Nephron (organoid): ENCODE measurements around the gene CCSAP.

Experiments
- H3K27ac Mint-ChIP-seq, 3 experiments: 2 replicates each; pipeline ENCODE4 v1.8.0; 2020; ENCODE audit warnings: mixed read lengths in 3 of 3, mild to moderate bottlenecking in 2 of 3, moderate library complexity in 1 of 3
- H3K27me3 Mint-ChIP-seq: 2 replicates; pipeline ENCODE4 v1.8.0; 2021; ENCODE audit warnings: low read depth, mild to moderate bottlenecking, moderate library complexity, mixed read lengths
- H3K36me3 Mint-ChIP-seq: 2 replicates; pipeline ENCODE4 v1.8.0; 2020; ENCODE audit warnings: low read depth, mixed read lengths
- H3K4me1 Mint-ChIP-seq: 2 replicates; pipeline ENCODE4 v1.8.0; 2020; ENCODE audit warnings: mixed read lengths
- H3K4me3 Mint-ChIP-seq, 3 experiments: 2 replicates each; pipeline ENCODE4 v1.8.0; 2020; ENCODE audit warnings: mild to moderate bottlenecking in 3 of 3, mixed read lengths in 3 of 3, moderate library complexity in 2 of 3
- H3K9me3 Mint-ChIP-seq: 2 replicates; pipeline ENCODE4 v1.8.0; 2020; ENCODE audit warnings: mixed read lengths
- TF ChIP-seq, protein P1 (sequence below), 3 experiments: fragments of 200-600 bp; sonication (generic); IDR thresholded peaks; one replicate each; pipeline ENCODE4 v1.5.0; 2021; ENCODE audit warnings: antibody characterized with exemption in 3 of 3; ENCODE audit not compliant: unreplicated experiment in 3 of 3

Gene CCSAP

DNA sequence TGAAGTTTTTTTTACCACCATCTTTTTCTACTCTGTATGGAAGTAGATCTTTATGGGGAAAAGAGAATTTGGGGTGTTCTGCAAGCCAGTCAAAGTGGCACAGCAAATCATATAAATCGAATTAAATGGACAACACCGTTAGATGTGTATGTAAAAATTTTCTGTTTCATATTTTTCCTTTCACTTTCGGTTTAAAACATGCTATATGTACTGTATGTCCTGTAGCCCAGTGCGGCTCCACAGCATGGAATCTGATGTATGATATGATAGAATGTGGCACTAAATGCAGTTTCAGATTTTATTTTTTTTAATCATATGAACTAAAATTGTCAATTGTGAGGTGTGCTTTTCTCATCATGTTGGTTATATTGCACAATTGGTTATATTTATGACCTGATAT lies 39.0 kb downstream of the CCSAP start:
- TF ChIP-seq, protein P1, sequence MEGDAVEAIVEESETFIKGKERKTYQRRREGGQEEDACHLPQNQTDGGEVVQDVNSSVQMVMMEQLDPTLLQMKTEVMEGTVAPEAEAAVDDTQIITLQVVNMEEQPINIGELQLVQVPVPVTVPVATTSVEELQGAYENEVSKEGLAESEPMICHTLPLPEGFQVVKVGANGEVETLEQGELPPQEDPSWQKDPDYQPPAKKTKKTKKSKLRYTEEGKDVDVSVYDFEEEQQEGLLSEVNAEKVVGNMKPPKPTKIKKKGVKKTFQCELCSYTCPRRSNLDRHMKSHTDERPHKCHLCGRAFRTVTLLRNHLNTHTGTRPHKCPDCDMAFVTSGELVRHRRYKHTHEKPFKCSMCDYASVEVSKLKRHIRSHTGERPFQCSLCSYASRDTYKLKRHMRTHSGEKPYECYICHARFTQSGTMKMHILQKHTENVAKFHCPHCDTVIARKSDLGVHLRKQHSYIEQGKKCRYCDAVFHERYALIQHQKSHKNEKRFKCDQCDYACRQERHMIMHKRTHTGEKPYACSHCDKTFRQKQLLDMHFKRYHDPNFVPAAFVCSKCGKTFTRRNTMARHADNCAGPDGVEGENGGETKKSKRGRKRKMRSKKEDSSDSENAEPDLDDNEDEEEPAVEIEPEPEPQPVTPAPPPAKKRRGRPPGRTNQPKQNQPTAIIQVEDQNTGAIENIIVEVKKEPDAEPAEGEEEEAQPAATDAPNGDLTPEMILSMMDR (IDR thresholded peaks at IDR 0.05; ENCODE audit: unreplicated experiment in 3 of 3), result no peak
- Mint-ChIP-seq H3K36me3 (peaks cover 46% of the 10 kb centered on the region), H3K27me3 (no peaks in the 10 kb centered on the region), H3K4me3 (no peak overlapping the region), H3K27ac (no peak overlapping the region), H3K4me1 (no peaks in the 10 kb centered on the region), H3K9me3 (no peaks in the 10 kb centered on the region)

DNA sequence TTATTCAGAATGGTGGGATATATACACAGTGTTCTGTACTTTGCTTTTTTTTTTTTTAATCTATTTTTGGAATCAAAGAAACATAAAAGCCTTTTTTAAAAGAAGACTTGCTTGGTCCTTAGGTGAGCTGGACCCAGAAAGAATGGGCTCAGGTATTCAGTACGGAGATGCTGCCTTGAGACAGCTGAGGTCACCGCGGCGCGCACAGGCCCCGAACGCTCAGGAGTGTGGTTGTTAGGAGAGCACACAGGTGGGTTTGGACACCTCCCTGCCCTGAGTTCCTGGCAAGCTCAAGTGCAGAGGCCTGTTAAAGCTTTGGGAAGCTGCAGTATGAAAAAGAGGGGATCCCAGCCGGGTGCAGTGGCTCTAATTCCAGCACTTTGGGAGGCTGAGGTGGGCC lies 40.1 kb downstream of the CCSAP start:
- no peaks in the 10 kb centered on the region for H3K4me1 Mint-ChIP-seq
- H3K27ac Mint-ChIP-seq, result no peak overlapping the region
- no peaks in the 10 kb centered on the region for H3K27me3 Mint-ChIP-seq
- TF ChIP-seq, protein P1 (IDR thresholded peaks at IDR 0.05; ENCODE audit: unreplicated experiment in 3 of 3), result no peak
- no peaks in the 10 kb centered on the region for H3K9me3 Mint-ChIP-seq
- H3K4me3 Mint-ChIP-seq, result no peak overlapping the region
- peaks cover 42% of the 10 kb centered on the region for H3K36me3 Mint-ChIP-seq

DNA sequence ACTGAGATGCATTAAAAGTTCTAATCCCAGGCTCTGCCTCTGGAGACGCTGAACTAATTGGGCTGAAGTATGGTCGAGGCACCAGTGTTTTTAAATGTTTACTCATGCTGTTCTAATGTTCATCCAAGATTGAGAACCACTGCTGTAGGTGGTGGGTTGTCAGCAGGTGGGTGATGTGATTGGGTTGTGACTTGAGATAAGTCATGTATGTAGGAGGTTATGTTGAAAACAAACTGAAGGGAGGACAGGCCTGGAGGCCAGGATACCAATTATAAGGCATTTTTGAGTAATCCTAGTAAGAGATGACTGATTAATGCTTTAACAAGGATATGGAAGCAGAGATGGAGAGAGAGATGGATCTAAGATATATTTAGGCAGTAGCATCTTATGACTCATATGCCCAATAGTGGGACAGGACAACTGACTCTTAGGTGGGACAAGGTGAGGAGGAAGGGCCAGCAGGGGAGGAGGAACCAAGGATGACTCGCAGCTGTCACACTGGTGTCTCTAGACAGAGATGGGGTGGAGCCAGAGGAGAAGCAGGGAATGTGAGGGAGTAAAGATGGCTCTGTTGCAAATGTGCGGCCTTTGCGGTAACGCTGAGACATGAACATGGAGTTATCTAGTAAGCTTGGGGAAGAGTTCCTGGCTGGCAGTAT lies 42.6 kb downstream of the CCSAP start:
- H3K4me1 Mint-ChIP-seq, result peaks cover 5% of the 10 kb centered on the region
- H3K9me3 Mint-ChIP-seq, result no peaks in the 10 kb centered on the region
- TF ChIP-seq, protein P1 (IDR thresholded peaks at IDR 0.05; ENCODE audit: unreplicated experiment in 3 of 3), result no peak
- no peak overlapping the region for H3K4me3 Mint-ChIP-seq
- H3K27ac Mint-ChIP-seq, result no peak overlapping the region
- no peaks in the 10 kb centered on the region for H3K27me3 Mint-ChIP-seq
- H3K36me3 Mint-ChIP-seq, result peaks cover 42% of the 10 kb centered on the region

DNA sequence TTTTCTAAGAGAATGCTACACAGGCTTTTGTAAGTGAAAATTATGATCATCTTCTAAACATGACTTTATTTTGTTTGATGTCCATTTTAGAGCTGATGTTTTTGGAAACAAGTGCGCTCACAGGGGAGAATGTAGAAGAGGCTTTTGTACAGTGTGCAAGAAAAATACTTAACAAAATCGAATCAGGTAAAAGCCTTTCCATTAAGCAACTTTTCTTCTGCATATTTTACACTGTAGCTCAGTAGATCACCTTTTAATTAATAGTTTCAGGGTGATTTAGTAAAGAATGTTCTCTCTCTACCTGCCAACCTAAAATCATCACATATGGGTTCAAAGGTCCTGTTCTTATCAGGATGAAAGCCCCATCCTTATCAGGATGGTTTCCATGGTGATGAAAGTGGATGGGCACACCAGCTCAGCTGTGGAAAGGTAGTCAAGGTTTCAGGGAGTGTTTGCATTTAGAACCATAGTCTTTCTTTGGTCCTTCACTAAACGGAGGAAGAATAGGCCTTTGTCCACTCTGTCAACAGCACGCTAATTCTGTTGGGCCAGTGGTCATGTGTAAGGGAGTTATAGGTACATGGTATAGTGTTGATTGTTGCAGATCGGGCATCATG lies 43.9 kb downstream of the CCSAP start:
- Mint-ChIP-seq H3K36me3 (peaks cover 41% of the 10 kb centered on the region), H3K27me3 (no peaks in the 10 kb centered on the region), H3K27ac (no peak overlapping the region), H3K4me1 (peaks cover 5% of the 10 kb centered on the region), H3K9me3 (no peaks in the 10 kb centered on the region), H3K4me3 (no peak overlapping the region)
- TF ChIP-seq, protein P1 (IDR thresholded peaks at IDR 0.05; ENCODE audit: unreplicated experiment in 3 of 3), result no peak

DNA sequence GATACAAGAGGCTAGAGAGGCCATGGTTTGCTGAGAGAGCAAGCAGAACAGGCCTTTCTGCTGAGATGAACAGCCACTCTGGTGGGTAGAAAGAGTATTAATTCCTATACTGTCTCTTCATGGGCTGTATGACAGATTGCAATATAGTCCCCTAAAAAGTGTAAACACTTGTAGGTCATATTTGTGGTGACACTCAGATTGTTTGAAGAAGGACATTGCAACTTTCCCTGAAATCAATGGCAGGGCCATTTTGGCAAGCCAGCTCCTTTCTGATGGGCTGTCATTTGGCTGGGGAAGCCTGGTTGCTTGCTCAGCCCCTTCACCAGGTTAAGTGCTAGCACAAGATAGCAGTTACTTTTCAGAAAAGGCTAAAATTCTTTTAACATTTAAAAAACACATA lies 44.4 kb downstream of the CCSAP start:
- Mint-ChIP-seq H3K9me3 (no peaks in the 10 kb centered on the region), H3K27ac (no peak overlapping the region), H3K4me1 (peaks cover 5% of the 10 kb centered on the region), H3K27me3 (no peaks in the 10 kb centered on the region), H3K4me3 (no peak overlapping the region), H3K36me3 (peaks cover 46% of the 10 kb centered on the region)
- TF ChIP-seq, protein P1 (IDR thresholded peaks at IDR 0.05; ENCODE audit: unreplicated experiment in 3 of 3), result no peak

DNA sequence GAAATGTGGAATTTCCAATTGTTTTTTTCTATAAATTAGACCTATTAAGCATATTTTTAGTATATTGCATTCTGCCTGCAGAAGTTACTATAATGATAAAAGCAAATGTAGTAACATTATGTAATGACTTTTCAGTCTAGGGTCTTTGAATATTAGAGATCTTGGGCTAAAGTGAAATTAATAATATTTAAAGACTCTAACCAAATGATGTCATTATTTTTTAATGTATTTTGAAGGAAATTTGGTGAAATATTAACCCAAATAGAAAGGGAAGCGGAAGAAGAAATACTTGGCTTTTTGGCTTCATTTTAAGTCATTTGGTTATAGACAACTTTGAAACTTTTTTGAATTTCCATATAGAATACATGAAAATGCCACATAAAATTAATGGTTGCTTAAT lies 45.1 kb downstream of the CCSAP start:
- peaks cover 5% of the 10 kb centered on the region for H3K4me1 Mint-ChIP-seq
- peaks cover 44% of the 10 kb centered on the region for H3K36me3 Mint-ChIP-seq
- TF ChIP-seq, protein P1 (IDR thresholded peaks at IDR 0.05; ENCODE audit: unreplicated experiment in 3 of 3), result no peak
- no peaks in the 10 kb centered on the region for H3K9me3 Mint-ChIP-seq
- H3K27me3 Mint-ChIP-seq, result no peaks in the 10 kb centered on the region
- no peak overlapping the region for H3K4me3 Mint-ChIP-seq
- H3K27ac Mint-ChIP-seq, result no peak overlapping the region
